SK-MEL-5 (cell line): ENCODE measurements around the gene RAD18. TPM values are rescaled to one million over a fixed set of nuclear protein-coding genes. Genes with fewer than 3 reads are reported as not detected.

Experiments used
- DNase-seq: peaks from one replicate; pipeline ENCODE4 v3.0.0-alpha.2; 2016; ENCODE audit warnings: low read depth, low spot score
- in situ Hi-C: cut with HindIII; loops from 2 replicates; pipeline ENCODE4 v1.10.0; 2016; ENCODE audit warnings: low sequenced_read_pairs, high pct_unique_total_duplicates, low pct_unique_long_range_greater_than_20kb
- polyA plus RNA-seq, 2 experiments: library from polyadenylated mRNA; depleted of rRNA; stranded (reverse); fragments of >200 nt; gene quantifications; 2 replicates each; pipeline ENCODE4 v1.2.3, GENCODE V29; 2015
- total RNA-seq: library from RNA; depleted of rRNA; stranded (reverse); fragments of >200 nt; shearing (Covaris generic); gene quantifications from 2 replicates; pipeline ENCODE4 v1.2.3, GENCODE V29; 2014; rRNA removed

RAD18 gene
- 17.5 and 26.6 TPM in 2 replicates for total RNA-seq
- polyA plus RNA-seq (2015; cell fraction: cytosol; rRNA removed) = 7.4 and 13.0 TPM in 2 replicates
- polyA plus RNA-seq (2015; cell fraction: nucleus; rRNA removed) = 26.1 and 34.2 TPM in 2 replicates

GRCh38 chr3:8963137-8963853 is at the start of gene RAD18:
TSS of gene RAD18 (minus strand) at chr3:8963472. CDS start at chr3:8963385, 87 bp downstream.
- in situ Hi-C loops = no loop called here
- DNase-seq = peak; percentile 91

- DNase-seq = no peak
- in situ Hi-C loops = no loop called here
These were observed 49.2 kb upstream of the RAD18 start for GRCh38 chr3:9012521-9012920.

GRCh38 chr3:9009976-9010545 is 46.8 kb upstream of the RAD18 start:
- in situ Hi-C loops = no loop called here
- no peak for DNase-seq

GRCh38 chr3:9008550-9009255 is 45.4 kb upstream of the RAD18 start:
- DNase-seq = no peak
- in situ Hi-C loops = no loop called here

GRCh38 chr3:9007928-9008327 is 44.7 kb upstream of the RAD18 start:
- in situ Hi-C loops = no loop called here
- DNase-seq = no peak

- DNase-seq = no peak
- in situ Hi-C loops = no loop called here
These were observed 43.9 kb upstream of the RAD18 start for GRCh38 chr3:9007213-9007612.

- DNase-seq = no peak
- in situ Hi-C loops = no loop called here
These were observed 36.8 kb upstream of the RAD18 start for GRCh38 chr3:9000041-9000440.

GRCh38 chr3:8997151-8997550 is 33.9 kb upstream of the RAD18 start:
- in situ Hi-C loops = loop anchor here (25.0 kb wide), 1 partner anchor 315 kb away; no protein-coding TSS in a partner anchor
- no peak for DNase-seq

GRCh38 chr3:8996681-8997121 is 33.4 kb upstream of the RAD18 start:
- in situ Hi-C loops = loop anchor here (25.0 kb wide), 1 partner anchor 316 kb away; no protein-coding TSS in a partner anchor
- DNase-seq = peak; percentile 10

- DNase-seq = no peak
- in situ Hi-C loops = loop anchor here (25.0 kb wide), 1 partner anchor 316 kb away; no protein-coding TSS in a partner anchor
These were observed 32.9 kb upstream of the RAD18 start for GRCh38 chr3:8996216-8996615.

GRCh38 chr3:8994226-8994625 is 31.0 kb upstream of the RAD18 start:
- no peak for DNase-seq
- in situ Hi-C loops = loop anchor here (25.0 kb wide), 1 partner anchor 318 kb away; no protein-coding TSS in a partner anchor

GRCh38 chr3:8993331-8993730 is 30.1 kb upstream of the RAD18 start:
- in situ Hi-C loops = loop anchor here (25.0 kb wide), 1 partner anchor 319 kb away; no protein-coding TSS in a partner anchor
- no peak for DNase-seq

- in situ Hi-C loops = loop anchor here (25.0 kb wide), 1 partner anchor 319 kb away; no protein-coding TSS in a partner anchor
- DNase-seq = no peak
These were observed 29.6 kb upstream of the RAD18 start for GRCh38 chr3:8992854-8993253.

GRCh38 chr3:8992199-8992598 is 28.9 kb upstream of the RAD18 start:
- in situ Hi-C loops = loop anchor here (25.0 kb wide), 1 partner anchor 320 kb away; no protein-coding TSS in a partner anchor

GRCh38 chr3:8990266-8991215 is 27.3 kb upstream of the RAD18 start:
- no peak for DNase-seq
- in situ Hi-C loops = loop anchor here (25.0 kb wide), 1 partner anchor 322 kb away; no protein-coding TSS in a partner anchor

More at GRCh38 chr3:8992199-8992598, 28.9 kb upstream of the RAD18 start:
- DNase-seq = no peak

- in situ Hi-C loops = loop anchor here (25.0 kb wide), 1 partner anchor 323 kb away; no protein-coding TSS in a partner anchor
- no peak for DNase-seq
These were observed 25.7 kb upstream of the RAD18 start for GRCh38 chr3:8988791-8989558.
